ENCODE data around the gene EIF4E3. TPM values are rescaled to one million over a fixed set of nuclear protein-coding genes. Genes with fewer than 3 reads are reported as not detected.

Gene EIF4E3
- total RNA-seq, 2 donors from 2014 or later: 8.2 to 9.6 TPM

GRCh38 chr3:71709908-71710511 is 15.2 kb downstream of the EIF4E3 start:
- intact Hi-C loops (cut with DNase I): no loop called here
- DNase-seq: peak; percentile 33 to 60 (median 40)

GRCh38 chr3:71708476-71709105 is 16.6 kb downstream of the EIF4E3 start:
- Histone ChIP-seq H3K4me1 (peaks cover 42% of the 10 kb centered on the region), H3K9me3 (no peaks in the 10 kb centered on the region), H3K27me3 (no peaks in the 10 kb centered on the region), H3K27ac (peak overlapping the region; percentile 47 to 73 (median 65)), H3K36me3 (replicated peaks in 1 of 2; ENCODE audit: insufficient read depth in 1 of 2, low read depth in 2 of 2) (no peaks in the 10 kb centered on the region), H3K4me3 (no peak overlapping the region)
- peak; percentile 83 to 88 (median 87) for DNase-seq
- TF ChIP-seq CTCF (IDR thresholded peaks at IDR 0.05): peak in 1 of 7 experiments; percentile 24
- TF ChIP-seq POLR2A (IDR thresholded peaks at IDR 0.05): peak in 1 of 3 donors; percentile 33
- intact Hi-C loops (cut with DNase I): no loop called here
- ATAC-seq: peak; percentile 96
- WGBS, 2 donors: 24 to 40% methylated on average over 7 of the region's 7 CpGs

More at GRCh38 chr3:71709908-71710511, 15.2 kb downstream of the EIF4E3 start:
- peak overlapping the region; percentile 12 to 73 (median 20) for H3K27ac ChIP-seq
- ATAC-seq: peak; percentile 23
- no peaks in the 10 kb centered on the region for H3K27me3 ChIP-seq
- no peaks in the 10 kb centered on the region for H3K36me3 ChIP-seq (replicated peaks in 1 of 2; ENCODE audit: insufficient read depth in 1 of 2, low read depth in 2 of 2)
- no peak overlapping the region for H3K4me3 ChIP-seq
- 50 to 54% methylated on average over 9 of the region's 9 CpGs for WGBS, 2 donors
- no peaks in the 10 kb centered on the region for H3K9me3 ChIP-seq
- no peak for TF ChIP-seq CTCF (IDR thresholded peaks at IDR 0.05)
- TF ChIP-seq POLR2A (IDR thresholded peaks at IDR 0.05): no peak
- peaks cover 42% of the 10 kb centered on the region for H3K4me1 ChIP-seq

GRCh38 chr3:71707595-71707994 is 17.6 kb downstream of the EIF4E3 start:
- Histone ChIP-seq H3K9me3 (no peaks in the 10 kb centered on the region), H3K4me1 (peaks cover 38% of the 10 kb centered on the region), H3K4me3 (no peak overlapping the region), H3K27ac (peak overlapping the region in 2 of 4 donors; percentile 15 to 59), H3K36me3 (replicated peaks in 1 of 2; ENCODE audit: insufficient read depth in 1 of 2, low read depth in 2 of 2) (no peaks in the 10 kb centered on the region), H3K27me3 (no peaks in the 10 kb centered on the region)
- TF ChIP-seq POLR2A (IDR thresholded peaks at IDR 0.05) (no peak), CTCF (IDR thresholded peaks at IDR 0.05) (no peak)
- DNase-seq (no peak), ATAC-seq (no peak)
- 57 to 70% methylated on average over 5 of the region's 5 CpGs for WGBS, 2 donors
- intact Hi-C loops (cut with DNase I): no loop called here

GRCh38 chr3:71705681-71706080 is 19.5 kb downstream of the EIF4E3 start:
- no peak overlapping the region for H3K4me3 ChIP-seq
- DNase-seq: no peak
- 91 to 93% methylated on average over 5 of the region's 5 CpGs for WGBS, 2 donors
- H3K4me1 ChIP-seq: peaks cover 33% of the 10 kb centered on the region
- TF ChIP-seq POLR2A (IDR thresholded peaks at IDR 0.05) (no peak), CTCF (IDR thresholded peaks at IDR 0.05) (no peak)
- no peak overlapping the region for H3K27ac ChIP-seq
- H3K36me3 ChIP-seq (replicated peaks in 1 of 2; ENCODE audit: insufficient read depth in 1 of 2, low read depth in 2 of 2): no peaks in the 10 kb centered on the region
- no peaks in the 10 kb centered on the region for H3K9me3 ChIP-seq
- H3K27me3 ChIP-seq: no peaks in the 10 kb centered on the region
- no peak for ATAC-seq
- intact Hi-C loops (cut with DNase I): no loop called here

GRCh38 chr3:71704915-71705314 is 20.3 kb downstream of the EIF4E3 start:
- intact Hi-C loops (cut with DNase I): no loop called here
- Histone ChIP-seq H3K27ac (no peak overlapping the region), H3K36me3 (replicated peaks in 1 of 2; ENCODE audit: insufficient read depth in 1 of 2, low read depth in 2 of 2) (no peaks in the 10 kb centered on the region), H3K4me3 (no peak overlapping the region), H3K9me3 (no peaks in the 10 kb centered on the region), H3K27me3 (no peaks in the 10 kb centered on the region), H3K4me1 (peaks cover 26% of the 10 kb centered on the region)
- DNase-seq: no peak
- ATAC-seq: no peak
- no peak for TF ChIP-seq CTCF (IDR thresholded peaks at IDR 0.05)
- no peak for TF ChIP-seq POLR2A (IDR thresholded peaks at IDR 0.05)

Data from body of pancreas (tissue), 4 donors.